Left ventricle myocardium inferior (tissue), 1 donor: ENCODE measurements around the gene PKNOX2. TPM values are rescaled to one million over a fixed set of nuclear protein-coding genes. Genes with fewer than 3 reads are reported as not detected.

Experiments used
- DNase-seq: peaks from one replicate; pipeline ENCODE4 v3.0.0-alpha.2; 2020
- H3K27ac ChIP-seq: fragments of 200-600 bp; replicated peaks from 2 replicates; pipeline ENCODE4 v1.8.0; 2021
- H3K27me3 ChIP-seq: fragments of 200-600 bp; 2 replicates; pipeline ENCODE4 v1.8.0; 2021; ENCODE audit warnings: low read depth
- H3K36me3 ChIP-seq: fragments of 200-600 bp; 2 replicates; pipeline ENCODE4 v1.8.0; 2021
- H3K4me1 ChIP-seq: fragments of 200-600 bp; 2 replicates; pipeline ENCODE4 v1.8.0; 2021
- H3K4me3 ChIP-seq: fragments of 200-600 bp; 2 replicates; pipeline ENCODE4 v1.8.0; 2021; ENCODE audit warnings: mild to moderate bottlenecking, moderate library complexity
- H3K9me3 ChIP-seq: fragments of 200-600 bp; replicated peaks from 2 replicates; pipeline ENCODE4 v1.8.0; 2021
- CTCF ChIP-seq: fragments of 200-600 bp; IDR thresholded peaks from 2 replicates; pipeline ENCODE4 v1.8.0; 2021; ENCODE audit warnings: antibody characterized with exemption, mild to moderate bottlenecking, borderline replicate concordance
- intact Hi-C: fragments of 100-400 bp; cut with micrococcal nuclease; formaldehyde crosslinking; loops from one replicate; pipeline ENCODE4 v1.11.0; 2022
- total RNA-seq: library from RNA; stranded (reverse); fragmentation: NEBNext Ultra II Directional; extraction: Animal tissue kit (Norgen Biotek cat#: 25700); gene quantifications from one replicate; pipeline ENCODE4 v1.2.1, GENCODE V29; 2021
- donor health status: DM: no; HTN: yes; CAD: no; lungs with severe emphysema.

The PKNOX2 gene
- total RNA-seq, 1 donor from 2014 or later: 6.2 TPM

DNA sequence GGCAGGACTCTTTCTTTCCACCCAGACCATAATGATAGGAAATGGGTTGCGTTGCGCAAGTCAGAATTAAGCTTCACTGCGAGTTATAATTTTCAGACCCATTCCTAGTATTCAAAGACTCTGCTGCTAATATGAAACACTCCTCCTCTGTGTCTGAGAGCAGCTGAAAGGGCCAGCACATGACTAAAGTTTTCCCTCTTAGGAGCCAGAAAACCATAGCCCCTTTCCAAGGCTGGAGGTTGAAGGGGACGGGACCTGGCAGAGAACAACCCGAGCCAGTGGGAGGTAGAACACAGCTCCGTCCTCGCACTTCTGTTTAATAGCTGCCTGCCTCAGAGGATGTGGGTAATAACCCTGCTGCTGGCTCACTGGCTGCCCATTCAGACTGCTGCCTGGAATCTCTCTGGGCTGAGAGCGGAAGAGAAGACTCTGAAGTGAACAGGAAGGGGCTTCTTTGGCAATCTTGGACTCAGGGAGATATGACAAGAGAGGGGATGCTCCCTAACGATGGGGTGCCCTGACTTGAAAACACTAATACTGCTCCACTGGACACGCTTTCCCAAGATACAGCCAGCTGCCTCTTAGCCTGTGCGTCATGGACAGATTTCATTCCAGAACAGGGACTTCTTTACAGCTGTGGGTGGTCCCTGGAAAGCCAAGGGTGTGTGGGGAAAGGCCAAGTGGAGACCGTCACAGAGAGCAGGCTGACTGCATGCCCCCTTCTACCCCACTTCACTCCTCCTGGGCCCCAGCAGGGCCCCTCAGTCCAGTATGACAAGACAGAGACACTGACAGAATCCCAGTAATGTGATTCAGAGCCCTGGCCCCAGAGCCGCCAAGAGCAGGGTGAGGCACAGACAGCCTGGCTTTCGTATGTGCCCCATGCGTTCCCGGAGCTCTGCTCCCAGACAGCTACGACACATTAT, 174.6 kb downstream of the PKNOX2 start:
- Histone ChIP-seq H3K27me3 (no peaks in the 10 kb centered on the region), H3K27ac (peak overlapping the region; percentile 83), H3K9me3 (no peaks in the 10 kb centered on the region), H3K4me1 (peaks cover 17% of the 10 kb centered on the region), H3K4me3 (no peak overlapping the region), H3K36me3 (no peaks in the 10 kb centered on the region)
- no peak for DNase-seq
- TF ChIP-seq CTCF: no peak
- intact Hi-C loops: no loop called here

DNA sequence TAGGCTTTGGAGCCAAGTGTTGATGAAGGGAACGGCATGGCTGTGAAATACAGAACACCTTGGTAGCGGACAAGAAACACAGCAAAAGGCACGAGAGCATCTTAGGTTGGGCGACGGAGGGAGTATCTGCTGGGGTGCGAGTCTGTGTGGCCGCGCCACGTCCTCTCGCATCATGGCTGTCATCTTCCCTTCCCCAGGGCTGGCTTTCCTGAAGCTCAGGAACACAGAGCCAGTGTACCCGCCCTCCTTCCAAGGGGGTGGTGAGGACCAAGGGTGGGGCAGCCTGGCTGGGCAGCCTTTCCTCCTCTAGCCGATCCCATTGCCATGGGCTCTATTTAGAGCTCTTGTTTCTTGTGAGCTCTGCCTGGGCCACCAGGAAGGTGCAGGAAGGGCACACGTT, 177.1 kb downstream of the PKNOX2 start:
- Histone ChIP-seq H3K4me1 (peaks cover 38% of the 10 kb centered on the region), H3K9me3 (no peaks in the 10 kb centered on the region), H3K27me3 (no peaks in the 10 kb centered on the region), H3K36me3 (no peaks in the 10 kb centered on the region), H3K27ac (no peak overlapping the region), H3K4me3 (no peak overlapping the region)
- no peak for DNase-seq
- TF ChIP-seq CTCF: no peak
- intact Hi-C loops: loop anchor here (10.0 kb wide), 1 partner anchor 167 kb away; no protein-coding TSS in a partner anchor

DNA sequence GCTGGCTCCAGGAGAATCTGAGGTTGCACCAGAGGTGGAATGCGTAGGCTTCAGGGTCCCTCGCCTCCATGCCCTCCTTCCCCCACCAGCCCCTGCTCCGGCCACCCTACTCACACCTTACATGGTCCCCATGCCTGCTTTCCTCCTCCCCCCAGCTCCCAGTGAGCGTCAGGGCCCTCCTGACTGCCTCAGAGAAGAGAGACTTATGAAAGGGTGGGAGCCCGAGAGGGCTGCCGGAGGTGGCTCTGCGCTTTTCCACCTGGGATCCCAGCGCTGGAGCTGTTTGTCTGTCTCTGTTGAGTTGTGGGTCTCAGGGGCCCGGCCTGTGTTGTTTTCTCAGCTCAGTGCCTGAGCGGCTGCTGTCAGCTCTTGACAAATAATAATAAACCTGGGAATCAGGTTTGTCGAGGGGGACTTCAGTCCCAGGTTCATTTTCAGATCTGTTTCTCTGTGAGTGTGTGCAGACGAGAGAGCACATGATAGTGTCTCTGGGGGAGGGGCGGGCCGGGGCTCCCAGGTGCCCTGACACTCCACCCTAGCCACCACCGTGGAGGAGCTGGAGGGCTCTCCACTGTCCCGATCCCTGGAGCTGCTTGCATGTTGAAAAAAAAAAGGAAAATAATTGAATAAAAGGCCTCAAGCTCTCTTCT, 177.9 kb downstream of the PKNOX2 start:
- no peak overlapping the region for H3K4me3 ChIP-seq
- no peaks in the 10 kb centered on the region for H3K36me3 ChIP-seq
- H3K27me3 ChIP-seq: no peaks in the 10 kb centered on the region
- no peak overlapping the region for H3K27ac ChIP-seq
- no peak for DNase-seq
- no peaks in the 10 kb centered on the region for H3K9me3 ChIP-seq
- H3K4me1 ChIP-seq: peaks cover 36% of the 10 kb centered on the region
- intact Hi-C loops: loop anchor here (10.0 kb wide), 1 partner anchor 168 kb away; no protein-coding TSS in a partner anchor
- TF ChIP-seq CTCF: no peak

DNA sequence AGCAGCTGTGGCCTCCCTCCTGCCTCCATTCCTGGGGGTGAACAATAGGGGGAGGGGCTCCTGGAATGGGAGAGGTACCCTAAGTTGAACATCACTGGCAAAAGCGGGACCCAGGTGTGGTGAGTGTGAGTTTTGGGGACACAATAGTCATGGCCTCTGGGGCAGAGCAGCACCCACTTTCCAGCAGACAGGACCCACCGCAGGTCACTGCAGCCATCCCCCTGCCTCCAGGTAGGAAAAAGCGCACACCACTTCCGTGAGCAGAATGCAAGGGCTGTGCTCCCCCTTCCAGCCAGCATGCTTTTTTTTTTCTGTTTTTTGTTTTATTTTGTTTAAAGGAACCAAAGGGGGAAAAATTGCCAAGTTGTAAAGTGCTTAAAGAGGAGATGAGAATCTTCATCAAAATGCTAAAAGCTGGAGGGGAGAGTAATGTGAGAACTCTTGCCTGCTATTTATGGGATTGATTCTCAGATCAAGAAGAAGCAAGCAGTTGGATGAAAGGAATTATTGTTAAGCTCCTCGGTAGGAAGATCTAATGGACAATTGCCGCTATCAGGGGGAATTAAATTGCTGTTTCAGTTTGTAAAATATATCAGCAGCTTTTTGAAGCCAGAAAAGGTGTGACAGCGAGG, 178.7 kb downstream of the PKNOX2 start:
- Histone ChIP-seq H3K9me3 (no peaks in the 10 kb centered on the region), H3K27ac (no peak overlapping the region), H3K4me1 (peaks cover 32% of the 10 kb centered on the region), H3K36me3 (no peaks in the 10 kb centered on the region), H3K27me3 (no peaks in the 10 kb centered on the region), H3K4me3 (no peak overlapping the region)
- intact Hi-C loops: loop anchor here (10.0 kb wide), 1 partner anchor 168 kb away; no protein-coding TSS in a partner anchor
- no peak for DNase-seq
- no peak for TF ChIP-seq CTCF

DNA sequence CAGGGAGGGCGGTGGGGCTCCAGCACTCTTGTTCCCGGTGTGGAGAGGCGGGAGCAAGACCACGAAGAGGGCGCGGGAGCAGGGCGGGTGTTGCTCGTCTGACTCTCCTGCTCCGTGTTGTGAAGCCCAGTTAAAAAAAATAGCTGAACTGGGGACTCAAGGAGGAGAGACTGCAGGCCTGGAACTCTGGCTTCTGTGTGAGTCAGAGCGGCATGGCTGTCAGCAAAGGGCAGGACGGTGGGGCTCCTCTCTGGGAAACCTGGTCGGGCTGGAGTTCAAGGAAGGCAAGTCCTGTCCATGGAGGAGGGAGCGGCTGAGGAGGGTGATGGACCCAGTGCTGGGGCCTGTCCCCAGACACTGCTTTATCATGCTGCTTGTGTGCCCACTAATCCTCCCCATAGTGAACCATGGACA, 179.2 kb downstream of the PKNOX2 start:
- no peak for DNase-seq
- intact Hi-C loops: loop anchor here (10.0 kb wide), 1 partner anchor 169 kb away; no protein-coding TSS in a partner anchor
- Histone ChIP-seq H3K27me3 (no peaks in the 10 kb centered on the region), H3K36me3 (no peaks in the 10 kb centered on the region), H3K4me3 (no peak overlapping the region), H3K4me1 (peaks cover 33% of the 10 kb centered on the region), H3K9me3 (no peaks in the 10 kb centered on the region), H3K27ac (no peak overlapping the region)
- no peak for TF ChIP-seq CTCF
